Urothelium cell line (cell line): ENCODE results near the gene USP24.

Experiments used
- DNase-seq: peaks from one replicate; pipeline ENCODE4 v3.0.0; 2011; ENCODE audit warnings: low spot score, mixed read lengths
- FAIRE-seq: peaks from 2 replicates; lab custom pipeline; 2011; peaks lifted over from hg19 to GRCh38; lab: Jason Lieb, UNC

USP24 gene, protein sequence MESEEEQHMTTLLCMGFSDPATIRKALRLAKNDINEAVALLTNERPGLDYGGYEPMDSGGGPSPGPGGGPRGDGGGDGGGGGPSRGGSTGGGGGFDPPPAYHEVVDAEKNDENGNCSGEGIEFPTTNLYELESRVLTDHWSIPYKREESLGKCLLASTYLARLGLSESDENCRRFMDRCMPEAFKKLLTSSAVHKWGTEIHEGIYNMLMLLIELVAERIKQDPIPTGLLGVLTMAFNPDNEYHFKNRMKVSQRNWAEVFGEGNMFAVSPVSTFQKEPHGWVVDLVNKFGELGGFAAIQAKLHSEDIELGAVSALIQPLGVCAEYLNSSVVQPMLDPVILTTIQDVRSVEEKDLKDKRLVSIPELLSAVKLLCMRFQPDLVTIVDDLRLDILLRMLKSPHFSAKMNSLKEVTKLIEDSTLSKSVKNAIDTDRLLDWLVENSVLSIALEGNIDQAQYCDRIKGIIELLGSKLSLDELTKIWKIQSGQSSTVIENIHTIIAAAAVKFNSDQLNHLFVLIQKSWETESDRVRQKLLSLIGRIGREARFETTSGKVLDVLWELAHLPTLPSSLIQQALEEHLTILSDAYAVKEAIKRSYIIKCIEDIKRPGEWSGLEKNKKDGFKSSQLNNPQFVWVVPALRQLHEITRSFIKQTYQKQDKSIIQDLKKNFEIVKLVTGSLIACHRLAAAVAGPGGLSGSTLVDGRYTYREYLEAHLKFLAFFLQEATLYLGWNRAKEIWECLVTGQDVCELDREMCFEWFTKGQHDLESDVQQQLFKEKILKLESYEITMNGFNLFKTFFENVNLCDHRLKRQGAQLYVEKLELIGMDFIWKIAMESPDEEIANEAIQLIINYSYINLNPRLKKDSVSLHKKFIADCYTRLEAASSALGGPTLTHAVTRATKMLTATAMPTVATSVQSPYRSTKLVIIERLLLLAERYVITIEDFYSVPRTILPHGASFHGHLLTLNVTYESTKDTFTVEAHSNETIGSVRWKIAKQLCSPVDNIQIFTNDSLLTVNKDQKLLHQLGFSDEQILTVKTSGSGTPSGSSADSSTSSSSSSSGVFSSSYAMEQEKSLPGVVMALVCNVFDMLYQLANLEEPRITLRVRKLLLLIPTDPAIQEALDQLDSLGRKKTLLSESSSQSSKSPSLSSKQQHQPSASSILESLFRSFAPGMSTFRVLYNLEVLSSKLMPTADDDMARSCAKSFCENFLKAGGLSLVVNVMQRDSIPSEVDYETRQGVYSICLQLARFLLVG (N-terminal part only)

DNA sequence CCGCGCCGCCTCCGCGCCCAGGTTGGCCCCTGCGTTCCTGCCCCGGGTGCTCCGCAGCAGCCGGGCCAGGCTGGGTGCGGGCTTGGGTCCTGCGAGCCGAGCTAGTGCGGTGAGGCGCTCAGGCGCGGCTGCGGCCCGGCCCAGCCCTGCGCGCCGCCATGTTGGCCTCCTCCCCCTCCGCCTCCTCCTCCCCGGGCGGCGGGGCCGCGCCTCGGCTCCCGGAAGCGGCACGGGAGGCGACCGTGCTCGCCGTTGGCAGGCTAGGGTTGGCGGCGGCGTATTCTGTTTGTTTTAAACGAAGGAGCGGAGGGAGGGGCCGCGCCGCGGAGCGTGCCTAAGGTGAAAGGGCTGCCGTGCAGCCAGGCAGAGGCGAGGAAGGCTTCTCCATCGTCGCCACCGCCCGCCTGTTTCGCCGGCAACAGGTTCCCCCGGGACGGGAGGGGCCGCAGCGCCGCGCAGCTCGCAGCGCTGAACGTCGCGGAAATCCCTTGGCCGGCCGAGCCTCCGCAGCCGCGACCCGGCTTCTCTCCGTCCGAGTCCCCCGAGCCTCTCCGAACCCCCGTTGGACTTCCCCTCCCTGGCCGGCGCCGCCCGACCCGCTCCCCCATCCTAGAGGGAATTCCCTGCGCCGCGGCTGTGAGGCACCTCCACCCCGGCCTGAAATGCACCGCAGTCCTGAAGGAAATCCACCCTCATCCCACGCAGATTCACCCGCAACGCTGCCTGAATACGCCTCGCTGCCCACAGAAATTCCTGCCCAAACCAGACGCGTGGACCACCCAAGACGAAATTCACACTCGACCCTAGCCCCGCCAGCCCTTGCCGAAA, at the start of gene USP24:
Gene USP24, minus strand, starts transcription at position 171 of the 828 bp plus-strand sequence. CDS start 251 bp downstream, outside the sequence.
- peak; percentile 89 for DNase-seq
- FAIRE-seq, result peak; percentile 74

DNA sequence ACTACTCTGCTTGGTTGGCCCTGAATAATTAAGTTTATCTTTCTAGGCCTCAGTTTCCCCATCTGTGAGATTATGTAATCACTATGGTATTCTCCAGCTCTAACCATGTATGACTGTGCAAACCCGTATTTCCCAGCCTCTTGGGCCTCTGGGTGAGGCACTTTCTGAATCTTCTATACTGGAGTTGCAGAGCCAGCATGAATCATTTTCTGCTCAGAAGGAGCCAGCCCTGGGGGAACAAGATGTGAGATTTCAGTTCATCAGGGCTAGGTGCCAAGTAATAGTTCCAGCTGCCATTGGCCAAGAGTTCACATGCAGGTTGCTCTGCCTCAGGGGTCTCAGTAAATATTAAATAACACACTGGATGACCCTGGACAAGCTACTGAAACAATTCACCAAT, 47.7 kb upstream of the USP24 start:
- FAIRE-seq (no peak), DNase-seq (no peak)

DNA sequence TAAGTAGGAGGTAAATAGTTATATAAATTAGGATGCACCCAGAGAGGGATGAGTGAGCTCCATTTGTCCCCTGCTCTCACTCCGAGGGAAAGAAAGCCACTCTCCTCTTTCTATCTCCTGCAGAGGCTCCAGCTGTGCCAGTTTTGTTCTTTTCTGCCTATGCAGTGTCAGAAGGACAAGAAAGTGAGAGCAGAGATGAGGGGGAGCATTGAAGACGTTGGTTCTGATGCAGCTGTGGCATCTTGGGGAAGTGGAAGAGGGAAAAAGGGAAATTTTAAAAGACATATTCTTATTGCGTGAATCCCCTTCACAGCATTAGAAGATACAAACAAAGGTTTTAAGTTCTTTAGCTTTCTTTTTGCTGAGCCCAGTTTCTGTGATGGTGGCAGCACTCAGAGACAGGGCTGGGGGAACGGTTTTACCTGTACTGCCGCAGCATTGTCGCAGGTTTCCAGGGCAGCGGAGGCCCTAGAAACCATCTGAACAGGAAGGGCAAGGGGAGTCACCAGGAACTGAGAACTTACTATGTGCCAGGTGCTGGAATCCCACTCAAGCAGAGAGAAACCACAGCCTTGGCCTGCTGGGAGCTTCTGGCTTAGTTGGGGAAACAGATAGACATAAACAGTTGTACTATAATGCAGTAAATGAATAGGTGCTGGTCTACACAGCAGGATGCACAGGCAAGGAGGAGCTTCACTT, 44.9 kb upstream of the USP24 start:
- DNase-seq (no peak), FAIRE-seq (no peak)

DNA sequence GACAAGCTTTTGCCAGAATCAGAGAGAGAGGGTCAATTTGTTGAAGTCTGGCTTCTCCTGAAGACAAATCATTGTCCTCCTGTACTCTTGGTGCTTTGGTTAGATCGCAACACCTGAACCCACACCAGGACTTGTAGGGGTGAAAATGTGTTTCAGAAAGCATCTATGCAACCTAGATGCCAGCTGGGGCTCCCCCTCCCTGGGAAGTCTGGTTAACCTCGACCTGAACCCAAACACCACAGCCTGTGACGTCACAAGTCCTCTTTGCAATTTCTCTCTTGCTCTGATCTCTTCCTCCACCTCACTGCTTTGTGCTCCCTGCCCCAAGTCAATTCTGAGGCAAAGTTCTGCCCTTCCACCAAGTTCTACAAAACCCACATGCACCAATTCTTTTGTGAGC, 42.8 kb upstream of the USP24 start:
- no peak for DNase-seq
- no peak for FAIRE-seq

DNA sequence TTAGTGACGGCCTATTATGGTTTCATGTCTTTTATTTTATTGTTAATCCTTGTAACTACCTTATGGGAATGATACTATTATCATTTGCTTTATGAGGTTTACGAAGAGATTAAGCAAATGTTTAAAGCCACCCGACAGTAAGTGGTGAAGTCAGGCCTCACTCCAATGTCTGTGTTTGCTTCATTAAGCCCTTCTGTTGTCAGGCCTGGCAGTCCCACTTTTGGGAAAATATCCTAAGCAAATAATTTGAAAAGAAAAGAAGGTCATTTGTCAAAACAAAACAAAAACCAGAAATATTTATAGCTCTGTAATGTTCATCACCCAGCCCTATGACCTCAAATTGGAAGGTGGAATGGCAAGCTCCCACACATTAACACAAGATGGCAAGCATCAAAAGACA, 40.7 kb upstream of the USP24 start:
- FAIRE-seq, result no peak

DNA sequence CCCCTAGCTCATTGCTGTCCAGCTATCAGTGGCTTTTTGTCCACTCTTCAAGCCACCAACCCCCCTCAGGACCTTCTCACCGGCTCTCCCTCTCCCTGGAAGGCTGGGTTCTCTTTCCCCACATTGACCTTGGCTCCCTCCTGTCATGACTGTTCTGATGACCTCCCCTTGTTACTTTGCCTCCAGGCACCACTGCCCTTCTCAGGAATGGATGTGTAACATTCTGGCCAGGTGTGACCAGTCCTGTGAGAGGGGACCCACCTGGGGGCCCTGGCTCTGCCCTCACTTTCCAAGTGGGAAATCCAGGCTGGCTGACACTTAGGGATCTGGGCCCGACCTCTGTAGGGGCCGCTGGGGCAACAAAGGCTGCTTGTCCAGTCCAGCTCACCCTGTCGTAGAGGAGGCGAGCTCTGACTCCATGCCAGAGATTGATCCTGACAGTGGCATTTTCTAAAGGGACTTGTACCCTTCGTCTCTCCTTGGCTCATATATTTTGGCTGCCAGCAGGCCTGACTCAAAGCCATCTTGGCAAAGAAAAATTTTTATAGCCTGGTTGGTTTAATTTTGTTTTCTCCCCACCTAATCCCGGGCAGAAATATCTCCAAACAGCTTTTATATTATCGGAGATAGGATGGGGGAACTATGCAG, 37.9 kb upstream of the USP24 start:
- FAIRE-seq, result no peak
- no peak for DNase-seq

More for the DNA sequence above, 40.7 kb upstream of the USP24 start:
- DNase-seq, result no peak

DNA sequence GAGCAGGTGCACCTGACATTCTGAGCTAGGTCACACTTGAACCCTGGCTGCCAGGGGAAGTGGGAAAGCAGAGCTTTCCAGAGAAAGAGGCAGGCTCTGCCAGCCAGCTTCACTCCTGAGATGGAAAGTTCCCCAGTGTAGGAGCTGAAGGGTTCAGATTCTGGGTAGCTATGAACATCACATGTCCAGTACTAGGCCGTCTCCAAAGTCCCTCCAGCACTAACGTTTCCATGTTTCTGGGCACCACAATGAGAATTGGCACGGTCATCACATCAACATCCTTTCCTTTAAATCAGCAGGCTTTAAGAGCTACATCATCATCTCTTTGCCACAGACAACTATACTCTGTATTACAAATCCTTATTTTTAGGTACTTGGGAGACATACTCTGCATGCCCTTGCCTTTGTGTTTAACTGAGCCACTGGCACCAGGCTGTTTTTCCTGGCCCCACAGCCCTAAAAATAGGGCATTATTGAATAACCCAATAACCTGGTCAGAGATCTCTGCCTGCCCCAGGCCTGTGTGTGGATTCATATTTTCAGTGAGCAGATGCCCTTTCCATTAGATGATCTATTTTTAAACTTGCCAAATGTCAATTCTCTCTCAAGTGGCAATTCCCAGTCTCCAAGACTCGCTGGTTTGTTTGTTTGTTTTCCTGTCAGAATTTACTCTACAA, 35.4 kb upstream of the USP24 start:
- DNase-seq (no peak), FAIRE-seq (no peak)

DNA sequence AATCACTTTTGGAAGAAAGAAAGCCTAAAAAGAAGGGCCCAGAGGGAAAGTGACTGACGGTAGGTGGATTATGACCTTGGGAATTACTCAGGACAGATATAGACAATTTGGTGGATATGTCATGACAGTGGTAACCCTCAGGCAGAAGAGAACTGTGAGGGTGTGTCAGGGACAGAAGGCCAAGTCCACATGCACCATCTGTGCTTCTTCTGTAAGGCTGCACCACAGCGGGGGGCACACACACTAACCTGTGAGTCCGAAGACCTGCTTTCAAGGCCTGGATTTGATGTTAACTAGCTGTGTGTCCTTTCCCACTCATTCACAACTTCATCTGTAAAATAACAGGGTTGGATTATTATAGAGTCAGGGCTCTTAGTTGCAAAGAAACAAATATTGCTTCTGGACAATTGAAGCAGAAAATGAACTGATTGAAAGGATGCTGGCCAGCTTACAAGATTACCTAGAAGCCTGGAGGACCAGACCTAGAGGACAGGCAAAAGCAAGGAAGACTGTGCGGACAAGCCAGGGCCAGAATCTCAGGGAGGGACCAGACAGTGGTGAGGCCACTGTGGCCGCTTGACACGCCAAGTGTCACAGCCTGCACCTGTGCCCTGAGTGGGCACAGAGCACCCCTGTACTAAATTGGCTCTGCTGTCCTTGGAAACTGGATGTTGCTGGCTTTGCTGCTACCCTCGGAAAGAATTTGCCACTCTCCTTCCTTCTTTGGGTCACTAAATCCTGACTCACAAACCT, 34.7 kb upstream of the USP24 start:
- DNase-seq (no peak), FAIRE-seq (no peak)

DNA sequence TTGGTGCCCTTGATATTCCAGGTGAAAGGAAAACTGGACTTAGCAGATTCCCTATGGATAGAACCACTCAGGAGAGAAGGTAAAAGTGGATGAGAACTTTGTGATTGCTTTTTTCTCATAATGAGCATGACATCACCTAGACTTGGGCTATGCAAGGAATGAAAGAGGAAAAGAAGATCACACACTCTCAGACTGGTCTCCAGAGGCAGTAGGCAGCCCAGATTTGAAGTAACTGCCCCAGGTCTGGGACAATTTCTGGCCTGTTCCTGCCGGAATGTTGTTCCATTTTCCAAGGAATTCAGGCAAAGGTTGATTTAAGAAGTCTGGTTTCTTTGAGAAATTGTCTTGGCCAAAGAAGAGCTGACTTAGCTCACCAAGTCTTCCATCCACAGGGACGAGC, 31.7 kb upstream of the USP24 start:
- FAIRE-seq, result no peak
- no peak for DNase-seq

DNA sequence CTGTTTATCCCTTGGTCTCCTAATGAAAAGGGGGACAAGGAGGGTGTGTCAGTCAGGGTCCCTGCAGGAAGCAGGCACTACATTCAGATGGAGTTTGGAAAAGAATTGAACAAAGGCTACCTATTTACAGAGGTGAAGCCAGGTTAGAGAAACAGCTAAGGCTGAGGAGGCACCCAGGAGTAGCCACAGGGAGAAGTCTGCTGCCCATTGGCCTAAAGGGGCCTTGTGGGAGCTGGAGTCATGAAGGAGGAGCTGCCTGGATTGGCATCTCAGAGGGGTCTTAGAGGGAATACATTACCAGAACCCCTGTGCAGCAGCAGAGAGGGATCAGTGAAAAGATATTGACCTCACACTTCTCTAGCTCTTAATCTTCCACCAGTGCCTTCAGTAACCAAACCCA, 31.2 kb upstream of the USP24 start:
- no peak for DNase-seq
- FAIRE-seq, result no peak

DNA sequence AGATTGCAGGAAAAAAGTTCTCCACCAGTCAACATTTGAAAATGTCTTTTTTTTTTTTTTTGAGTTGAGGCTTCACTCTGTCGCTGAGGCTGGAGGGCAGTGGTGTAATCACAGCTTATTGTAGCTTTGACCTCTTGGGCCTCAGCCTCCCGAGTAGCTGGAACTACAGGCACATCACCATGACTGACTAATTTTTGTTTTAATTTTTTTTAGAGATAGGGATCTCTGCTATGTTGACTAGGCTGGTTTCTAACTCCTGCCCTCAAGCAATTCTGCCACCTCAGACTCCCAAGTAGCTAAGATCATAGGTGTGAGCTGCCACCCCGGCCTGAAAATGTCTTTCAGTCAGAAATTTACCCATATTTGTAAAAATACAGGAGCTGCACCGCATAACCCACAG, 30.6 kb upstream of the USP24 start:
- DNase-seq, result no peak
- no peak for FAIRE-seq

DNA sequence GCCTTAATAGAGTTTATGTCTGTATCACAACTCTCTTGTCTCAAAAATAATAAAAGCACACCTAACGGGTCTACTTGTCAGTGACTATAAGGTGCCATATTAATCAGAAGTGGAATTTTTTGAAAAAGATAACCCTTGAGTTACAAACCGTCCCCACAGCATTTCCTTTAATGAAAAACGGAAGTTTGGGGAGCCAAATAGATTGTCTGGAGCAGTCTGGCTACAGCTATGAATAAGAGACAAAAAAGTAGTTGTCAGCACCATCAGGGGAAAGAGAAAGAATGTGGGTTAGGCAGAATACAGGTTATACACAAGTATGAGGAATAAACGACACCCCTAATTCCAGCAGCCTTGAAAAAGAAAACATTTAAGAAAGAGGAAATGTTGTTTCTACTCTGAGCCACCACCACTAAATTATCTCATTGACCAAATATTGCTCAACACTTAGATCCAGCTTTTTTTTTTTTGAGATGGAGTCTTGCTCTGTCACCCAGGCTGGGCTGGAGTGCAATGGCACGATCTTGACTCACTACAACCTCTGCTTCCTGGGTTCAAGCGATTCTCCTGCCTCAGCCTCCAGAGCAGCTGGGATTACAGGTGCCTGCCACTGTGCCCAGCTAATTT, 29.4 kb upstream of the USP24 start:
- DNase-seq (no peak), FAIRE-seq (no peak)

DNA sequence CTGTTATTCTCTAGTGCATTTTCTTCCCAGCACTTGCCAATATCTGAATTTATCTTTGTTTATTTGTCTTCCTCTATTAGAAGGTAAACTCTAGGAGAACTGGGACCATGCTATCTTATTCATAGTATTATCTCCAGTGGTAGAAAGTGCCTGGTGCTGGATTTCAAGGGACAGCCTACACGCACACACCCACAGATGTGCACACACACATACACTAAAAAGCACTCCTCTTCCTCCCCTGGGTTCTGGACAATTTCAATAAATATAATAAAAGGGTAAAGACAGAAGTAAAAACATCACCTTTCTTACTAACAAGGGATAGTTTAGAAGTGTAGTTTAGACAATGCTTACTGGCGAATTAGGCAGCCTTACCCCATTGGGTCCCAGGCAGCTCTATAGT, 28.5 kb upstream of the USP24 start:
- FAIRE-seq (no peak), DNase-seq (no peak)

DNA sequence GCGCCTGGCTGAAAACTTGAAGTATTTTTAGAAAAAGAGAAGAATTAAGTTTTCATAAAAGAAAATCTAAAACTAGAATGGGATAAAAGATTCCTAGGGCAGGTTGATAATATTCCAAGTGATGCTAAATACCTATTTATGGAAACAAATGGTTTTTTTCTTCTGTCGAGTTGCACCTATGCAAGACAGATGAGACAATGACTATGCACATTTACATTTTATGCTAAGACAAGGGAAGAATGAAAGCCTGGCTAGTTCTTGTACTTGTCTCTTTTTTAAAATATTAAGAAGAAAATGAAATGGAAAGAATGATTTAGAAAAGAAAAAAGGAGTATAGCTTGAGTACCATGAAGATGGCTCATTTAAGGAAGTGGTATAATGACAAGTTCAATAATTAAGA, 24.4 kb upstream of the USP24 start:
- DNase-seq, result no peak
- no peak for FAIRE-seq

DNA sequence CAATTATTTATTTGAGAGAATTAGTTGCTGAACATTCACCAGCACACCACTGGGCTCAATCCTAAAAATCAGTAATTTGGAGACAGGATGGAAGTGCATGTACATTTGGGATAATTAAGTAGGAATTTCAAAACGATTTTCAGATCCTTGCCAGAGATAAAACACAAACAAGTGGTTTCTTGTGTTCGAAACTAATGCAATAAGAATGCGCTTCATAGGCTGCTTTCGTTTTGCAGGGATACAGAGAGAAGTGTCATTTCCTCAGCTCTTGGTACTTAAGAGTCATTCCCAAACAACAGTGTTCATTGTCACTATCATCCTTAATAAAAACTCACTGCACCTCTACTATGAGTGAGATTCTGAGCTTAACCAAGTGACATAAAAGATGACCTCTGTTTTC, 20.6 kb upstream of the USP24 start:
- DNase-seq (peak; percentile 55), FAIRE-seq (no peak)

DNA sequence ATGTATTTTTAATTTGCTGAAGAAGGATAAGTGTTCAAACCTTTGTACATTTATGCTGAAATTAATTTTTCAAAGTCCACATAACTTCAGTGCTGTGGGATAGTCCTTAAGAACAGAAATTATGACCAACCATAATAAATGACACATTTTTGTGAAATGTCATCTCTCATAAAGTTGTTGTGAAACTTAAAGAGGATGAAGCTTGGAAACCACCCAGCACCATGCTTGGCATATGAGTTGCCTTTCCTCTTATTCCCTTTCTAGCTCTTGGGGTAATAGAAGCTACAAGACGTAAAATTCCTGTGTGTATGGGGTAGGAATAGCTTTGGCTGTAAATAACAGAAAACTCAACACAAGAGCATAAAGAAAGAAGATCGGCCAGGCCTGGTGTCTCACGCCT, 18.9 kb upstream of the USP24 start:
- FAIRE-seq (no peak), DNase-seq (no peak)

DNA sequence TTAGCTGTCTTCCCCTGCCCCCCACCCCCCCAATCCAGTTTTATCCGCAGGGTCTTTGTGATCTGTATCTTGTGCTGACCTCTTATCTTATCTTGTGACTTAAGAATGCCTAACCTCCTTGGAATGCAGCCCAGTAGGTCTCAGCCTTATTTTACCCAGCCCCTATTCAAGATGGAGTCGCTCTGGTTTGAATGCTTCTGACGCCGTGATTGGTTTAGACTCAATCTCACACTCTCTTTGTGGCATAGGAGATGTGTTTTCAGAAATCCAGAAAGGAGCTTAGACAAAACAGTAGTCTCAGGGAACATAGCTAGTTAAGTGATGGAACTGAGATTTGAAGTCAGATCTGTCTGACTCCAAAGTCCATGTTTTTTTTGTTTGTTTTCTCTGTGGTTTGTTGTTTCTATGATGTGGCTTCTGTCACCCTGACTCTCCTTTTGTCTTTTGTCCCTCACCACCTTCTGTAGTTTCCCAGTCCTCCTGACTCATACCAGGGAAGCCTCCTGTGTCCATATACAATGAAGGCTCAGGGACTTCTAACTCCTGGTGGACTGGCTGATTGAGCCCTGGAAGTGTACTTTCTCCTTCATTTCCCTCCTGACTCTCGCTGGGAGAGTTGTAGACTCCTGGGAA, 18.1 kb upstream of the USP24 start:
- FAIRE-seq (no peak), DNase-seq (no peak)
